ENCODE measurements around the gene WDR6. TPM values are rescaled to one million over a fixed set of nuclear protein-coding genes. Genes with fewer than 3 reads are reported as not detected.

Gene WDR6
- total and polyA plus RNA-seq, 9 of the 15 experiments (the other 6 are each of a cell fraction or from before 2014, with no cell fraction given) = 8.9 to 90.6 (median 44.7) TPM

GRCh38 chr3:48970586-48970985, 36.6 kb upstream of the WDR6 start:
- peaks cover 88% of the 10 kb centered on the region for H3K36me3 ChIP-seq (ENCODE audit: control insufficient read depth, insufficient read depth, low read length)
- 100% methylated on average over 6 of the region's 6 CpGs for WGBS (ENCODE audit: insufficient coverage, low coverage, missing lambda C conversion rate)
- H3K9me3 ChIP-seq (replicated peaks; ENCODE audit: control insufficient read depth, insufficient read depth, low read depth, low read length) = no peaks in the 10 kb centered on the region
- H3K4me3 ChIP-seq = no peak overlapping the region
- no peak for TF ChIP-seq ZNF263 (CRISPR knock-in tag; IDR thresholded peaks at IDR 0.05; ENCODE audit: borderline replicate concordance)
- no peaks in the 10 kb centered on the region for H3K27me3 ChIP-seq (ENCODE audit: control insufficient read depth in 2 of 2, insufficient read depth in 2 of 2, low read length in 2 of 2)
- ATAC-seq = no peak
- H3K27ac ChIP-seq (ENCODE audit: extremely low read depth, low read depth, low read length) = no peak overlapping the region
- ChIA-PET CTCF (ENCODE audit: low intra/inter-chr PET ratio) (no interaction called here), POLR2A (interaction anchor here (0.7 to 1.5 kb wide), 2 partner anchors 10 to 52 kb away, joined by 3 to 4 read pairs; partner anchors contain the start of gene ARIH2)
- DNase-seq (ENCODE audit: extremely low read depth in 1 of 4, low spot score in 3 of 4) = no peak
- no peak overlapping the region for H3K4me2 ChIP-seq (ENCODE audit: insufficient read depth, low read length)
- BruUV-seq (replicated peaks) = no TSS peak
- no peaks in the 10 kb centered on the region for H3K79me2 ChIP-seq (ENCODE audit: control insufficient read depth, insufficient read depth, low read length)
- intact Hi-C loops (cut with micrococcal nuclease) = no loop called here
- in situ Hi-C loops (cut with MboI) = no loop called here
- no peaks in the 10 kb centered on the region for H3K9me1 ChIP-seq (ENCODE audit: control insufficient read depth, insufficient read depth, low read length)
- no peaks in the 10 kb centered on the region for H4K20me1 ChIP-seq (replicated peaks; ENCODE audit: control insufficient read depth, insufficient read depth, low read length)
- no peak for FAIRE-seq
- H3K4me1 ChIP-seq (replicated peaks in 1 of 2; ENCODE audit: control insufficient read depth in 2 of 2, insufficient read depth in 2 of 2, low read length in 2 of 2) = no peaks in the 10 kb centered on the region
- H3K9ac ChIP-seq (ENCODE audit: insufficient read depth in 1 of 2, low read depth in 2 of 2, low read length in 2 of 2) = peak overlapping the region in 1 of 2 experiments; percentile 35; a peak in 1 of 4 replicates
- H2AFZ ChIP-seq (ENCODE audit: low read depth, low read length) = no peak overlapping the region

GRCh38 chr3:48974076-48974864, 32.9 kb upstream of the WDR6 start:
- CTCF ChIA-PET (ENCODE audit: low intra/inter-chr PET ratio) = no interaction called here
- no peak for DNase-seq (ENCODE audit: extremely low read depth in 1 of 4, low spot score in 3 of 4)
- Histone ChIP-seq H3K9me1 (ENCODE audit: control insufficient read depth, insufficient read depth, low read length) (no peaks in the 10 kb centered on the region), H3K4me2 (ENCODE audit: insufficient read depth, low read length) (no peak overlapping the region), H3K9ac (ENCODE audit: insufficient read depth in 1 of 2, low read depth in 2 of 2, low read length in 2 of 2) (no peak overlapping the region), H3K9me3 (replicated peaks; ENCODE audit: control insufficient read depth, insufficient read depth, low read depth, low read length) (no peaks in the 10 kb centered on the region), H2AFZ (ENCODE audit: low read depth, low read length) (no peak overlapping the region), H3K27me3 (ENCODE audit: control insufficient read depth in 2 of 2, insufficient read depth in 2 of 2, low read length in 2 of 2) (no peaks in the 10 kb centered on the region), H3K79me2 (ENCODE audit: control insufficient read depth, insufficient read depth, low read length) (no peaks in the 10 kb centered on the region), H3K27ac (ENCODE audit: extremely low read depth, low read depth, low read length) (no peak overlapping the region; the same call in 2 of the 3 replicates), H3K4me3 (no peak overlapping the region), H3K36me3 (ENCODE audit: control insufficient read depth, insufficient read depth, low read length) (peaks cover 82% of the 10 kb centered on the region), H3K4me1 (replicated peaks in 1 of 2; ENCODE audit: control insufficient read depth in 2 of 2, insufficient read depth in 2 of 2, low read length in 2 of 2) (no peaks in the 10 kb centered on the region), H4K20me1 (replicated peaks; ENCODE audit: control insufficient read depth, insufficient read depth, low read length) (no peaks in the 10 kb centered on the region)
- BruUV-seq (replicated peaks) = no TSS peak
- 95% methylated on average over 10 of the region's 10 CpGs for WGBS (ENCODE audit: insufficient coverage, low coverage, missing lambda C conversion rate)
- in situ Hi-C loops (cut with MboI) = no loop called here
- intact Hi-C loops (cut with micrococcal nuclease) = no loop called here
- FAIRE-seq = no peak
- POLR2A ChIA-PET = interaction anchor here (0.5 to 1.7 kb wide), 5 partner anchors 12 to 91 kb away, joined by 3 to 5 read pairs (median 3); no protein-coding TSS in a partner anchor
- TF ChIP-seq ZNF436 (CRISPR knock-in tag; IDR thresholded peaks at IDR 0.05) (no peak), ZEB2 (IDR thresholded peaks at IDR 0.05) (no peak)
- ATAC-seq = no peak
